KOPT-K1 (cell line): Measurements from ENCODE around the gene GPR150.
A peak's percentile ranks its signal among the peaks of the same experiment; 100 is the strongest.
"Not testable (repeated sequence)": the region's sequence is repeated elsewhere in the genome, so short reads cannot be mapped to it uniquely, and the experiment has no call there.

Source experiments
- H3K27ac ChIP-seq: fragments of 200-600 bp; sonication (generic); 2 replicates; pipeline ENCODE4 v1.5.1; 2016; ENCODE audit warnings: antibody characterized with exemption, mild to moderate bottlenecking, low read depth, low read length; ENCODE audit not compliant: poor library complexity, severe bottlenecking
- H3K36me3 ChIP-seq: fragments of 200-600 bp; sonication (generic); 2 replicates; pipeline ENCODE4 v1.5.1; 2017; ENCODE audit warnings: antibody characterized with exemption, mild to moderate bottlenecking, low read length, moderate library complexity; ENCODE audit not compliant: insufficient read depth
- H3K9me3 ChIP-seq: fragments of 200-600 bp; sonication (generic); 2 replicates; pipeline ENCODE4 v1.5.1; 2017; ENCODE audit warnings: antibody characterized with exemption, low read length, mild to moderate bottlenecking; ENCODE audit not compliant: insufficient read depth, poor library complexity, severe bottlenecking

Gene GPR150

GRCh38 chr5:95632942-95633341, 13.1 kb downstream of the GPR150 start:
- H3K27ac ChIP-seq, H3K36me3 ChIP-seq, H3K9me3 ChIP-seq: not testable (repeated sequence)

- Histone ChIP-seq H3K27ac (no peak overlapping the region), H3K9me3 (no peaks in the 10 kb centered on the region), H3K36me3 (no peaks in the 10 kb centered on the region)
Observed at GRCh38 chr5:95633671-95634070, 13.8 kb downstream of the GPR150 start.

- Histone ChIP-seq H3K27ac (no peak overlapping the region), H3K36me3 (no peaks in the 10 kb centered on the region), H3K9me3 (no peaks in the 10 kb centered on the region)
Observed at GRCh38 chr5:95634081-95634480, 14.2 kb downstream of the GPR150 start.

- H3K27ac ChIP-seq: no peak overlapping the region
- no peaks in the 10 kb centered on the region for H3K36me3 ChIP-seq
- H3K9me3 ChIP-seq: no peaks in the 10 kb centered on the region
Observed at GRCh38 chr5:95638632-95639031, 18.7 kb downstream of the GPR150 start.

- no peak overlapping the region for H3K27ac ChIP-seq
- no peaks in the 10 kb centered on the region for H3K9me3 ChIP-seq
- no peaks in the 10 kb centered on the region for H3K36me3 ChIP-seq
Observed at GRCh38 chr5:95641741-95642220, 21.9 kb downstream of the GPR150 start.

- no peaks in the 10 kb centered on the region for H3K36me3 ChIP-seq
Observed at GRCh38 chr5:95643152-95643551, 23.3 kb downstream of the GPR150 start.

GRCh38 chr5:95644351-95645042, 24.6 kb downstream of the GPR150 start:
- Histone ChIP-seq H3K27ac (peak overlapping the region; percentile 49), H3K9me3 (no peaks in the 10 kb centered on the region), H3K36me3 (no peaks in the 10 kb centered on the region)

More at GRCh38 chr5:95643152-95643551, 23.3 kb downstream of the GPR150 start:
- H3K9me3 ChIP-seq: no peaks in the 10 kb centered on the region
- no peak overlapping the region for H3K27ac ChIP-seq

- peak overlapping the region; percentile 95 for H3K27ac ChIP-seq
- not testable (repeated sequence) for H3K36me3 ChIP-seq, H3K9me3 ChIP-seq
Observed at GRCh38 chr5:95646226-95646568, 26.3 kb downstream of the GPR150 start.

GRCh38 chr5:95646569-95647431, 26.9 kb downstream of the GPR150 start, which contains the start of gene RFESD:
Gene RFESD, plus strand, starts transcription at chr5:95646777. Its CDS starts 5,495 bp downstream, at chr5:95652272.
- peak within 1 kb of the TSS; percentile 95 for H3K27ac ChIP-seq
- H3K36me3 ChIP-seq: no peaks in the 10 kb centered on the region

GRCh38 chr5:95647886-95648860, 28.3 kb downstream of the GPR150 start:
- peak overlapping the region; percentile 95 for H3K27ac ChIP-seq
- H3K36me3 ChIP-seq: 0 out of 2 replicates have a peak, but pooled peaks cover 3% of the 10 kb centered on the region
- H3K9me3 ChIP-seq: no peaks in the 10 kb centered on the region

More at GRCh38 chr5:95646569-95647431, 26.9 kb downstream of the GPR150 start, which contains the start of gene RFESD:
- no peaks in the 10 kb centered on the region for H3K9me3 ChIP-seq

- no peaks in the 10 kb centered on the region for H3K9me3 ChIP-seq
- 0 out of 2 replicates have a peak, but pooled peaks cover 5% of the 10 kb centered on the region for H3K36me3 ChIP-seq
- H3K27ac ChIP-seq: no peak overlapping the region
Observed at GRCh38 chr5:95649274-95649673, 29.4 kb downstream of the GPR150 start.

GRCh38 chr5:95649842-95650620, 30.1 kb downstream of the GPR150 start:
- 0 out of 2 replicates have a peak, but pooled peaks cover 5% of the 10 kb centered on the region for H3K36me3 ChIP-seq
- H3K9me3 ChIP-seq: no peaks in the 10 kb centered on the region
- H3K27ac ChIP-seq: no peak overlapping the region

GRCh38 chr5:95652849-95653248, 33.0 kb downstream of the GPR150 start:
- Histone ChIP-seq H3K36me3 (0 out of 2 replicates have a peak, but pooled peaks cover 5% of the 10 kb centered on the region), H3K27ac (no peak overlapping the region), H3K9me3 (no peaks in the 10 kb centered on the region)

- H3K27ac ChIP-seq: no peak overlapping the region
- H3K9me3 ChIP-seq: no peaks in the 10 kb centered on the region
- 0 out of 2 replicates have a peak, but pooled peaks cover 5% of the 10 kb centered on the region for H3K36me3 ChIP-seq
Observed at GRCh38 chr5:95654196-95654595, 34.3 kb downstream of the GPR150 start.
